ENCODE data around the gene MTG2.

MTG2 gene

GRCh38 chr20:62227977-62228958, 45.4 kb downstream of the MTG2 start:
- H3K4me2 ChIP-seq (ENCODE audit: low read length), result no peak overlapping the region
- H3K4me1 ChIP-seq (ENCODE audit: control insufficient read depth, low read length), result no peaks in the 10 kb centered on the region
- no peaks in the 10 kb centered on the region for H3K79me2 ChIP-seq (ENCODE audit: control insufficient read depth, low read length)
- no peaks in the 10 kb centered on the region for H3K27me3 ChIP-seq (ENCODE audit: control insufficient read depth, low read length)
- H3K4me3 ChIP-seq (ENCODE audit: low read length), result no peak overlapping the region
- H3K27ac ChIP-seq (ENCODE audit: low read depth, low read length), result no peak overlapping the region
- H4K20me1 ChIP-seq (ENCODE audit: control insufficient read depth, insufficient read depth, low read depth, low read length), result no peaks in the 10 kb centered on the region
- H3K36me3 ChIP-seq (ENCODE audit: control insufficient read depth, low read length), result no peaks in the 10 kb centered on the region
- no peaks in the 10 kb centered on the region; the same call in 1 of the 2 replicates for H3K9me3 ChIP-seq (ENCODE audit: control insufficient read depth, insufficient read depth, low read length)
- H3K9me2 ChIP-seq (replicated peaks; ENCODE audit: control insufficient read depth, low read length), result no peaks in the 10 kb centered on the region
- H3F3A ChIP-seq (ENCODE audit: control insufficient read depth, insufficient read depth), result no peaks in the 10 kb centered on the region
- TF ChIP-seq EZH2phosphoT487 (IDR thresholded peaks at IDR 0.05; ENCODE audit: borderline replicate concordance, low read length) (no peak), CTCF (IDR thresholded peaks at IDR 0.05; ENCODE audit: low read depth, low read length, poor library complexity, severe bottlenecking) (no peak)

- Histone ChIP-seq H3K4me1 (ENCODE audit: control insufficient read depth, low read length) (no peaks in the 10 kb centered on the region), H3F3A (ENCODE audit: control insufficient read depth, insufficient read depth) (no peaks in the 10 kb centered on the region), H3K79me2 (ENCODE audit: control insufficient read depth, low read length) (no peaks in the 10 kb centered on the region), H3K4me2 (ENCODE audit: low read length) (no peak overlapping the region), H3K27ac (ENCODE audit: low read depth, low read length) (no peak overlapping the region), H3K27me3 (ENCODE audit: control insufficient read depth, low read length) (no peaks in the 10 kb centered on the region), H3K36me3 (ENCODE audit: control insufficient read depth, low read length) (no peaks in the 10 kb centered on the region), H3K9me3 (ENCODE audit: control insufficient read depth, insufficient read depth, low read length) (no peaks in the 10 kb centered on the region; the same call in 1 of the 2 replicates), H3K9me2 (replicated peaks; ENCODE audit: control insufficient read depth, low read length) (no peaks in the 10 kb centered on the region), H4K20me1 (ENCODE audit: control insufficient read depth, insufficient read depth, low read depth, low read length) (no peaks in the 10 kb centered on the region), H3K4me3 (ENCODE audit: low read length) (no peak overlapping the region)
- TF ChIP-seq CTCF (IDR thresholded peaks at IDR 0.05; ENCODE audit: low read depth, low read length, poor library complexity, severe bottlenecking) (no peak), EZH2phosphoT487 (IDR thresholded peaks at IDR 0.05; ENCODE audit: borderline replicate concordance, low read length) (no peak)
Measured at GRCh38 chr20:62228982-62229545, 46.2 kb downstream of the MTG2 start.

GRCh38 chr20:62229667-62230066, 46.8 kb downstream of the MTG2 start:
- Histone ChIP-seq H3K79me2 (ENCODE audit: control insufficient read depth, low read length) (no peaks in the 10 kb centered on the region), H3K36me3 (ENCODE audit: control insufficient read depth, low read length) (no peaks in the 10 kb centered on the region), H3K4me3 (ENCODE audit: low read length) (no peak overlapping the region), H3K9me2 (replicated peaks; ENCODE audit: control insufficient read depth, low read length) (no peaks in the 10 kb centered on the region), H3K27ac (ENCODE audit: low read depth, low read length) (no peak overlapping the region), H3F3A (ENCODE audit: control insufficient read depth, insufficient read depth) (no peaks in the 10 kb centered on the region), H3K9me3 (ENCODE audit: control insufficient read depth, insufficient read depth, low read length) (no peaks in the 10 kb centered on the region; the same call in 1 of the 2 replicates), H3K4me2 (ENCODE audit: low read length) (no peak overlapping the region), H3K4me1 (ENCODE audit: control insufficient read depth, low read length) (no peaks in the 10 kb centered on the region), H3K27me3 (ENCODE audit: control insufficient read depth, low read length) (no peaks in the 10 kb centered on the region), H4K20me1 (ENCODE audit: control insufficient read depth, insufficient read depth, low read depth, low read length) (no peaks in the 10 kb centered on the region)
- no peak for TF ChIP-seq EZH2phosphoT487 (IDR thresholded peaks at IDR 0.05; ENCODE audit: borderline replicate concordance, low read length)
- no peak for TF ChIP-seq CTCF (IDR thresholded peaks at IDR 0.05; ENCODE audit: low read depth, low read length, poor library complexity, severe bottlenecking)
